ENCODE data around the gene KCNAB2. TPM values are rescaled to one million over a fixed set of nuclear protein-coding genes. Genes with fewer than 3 reads are reported as not detected.

Gene KCNAB2
- total RNA-seq, 4 donors from 2014 or later: 10.9 to 12.6 (median 11.7) TPM

GRCh38 chr1:6100861-6101783 is 55.4 kb downstream of the KCNAB2 start:
- Histone ChIP-seq H3K9me3 (no peaks in the 10 kb centered on the region), H3K27ac (no peak overlapping the region), H3K36me3 (peaks cover 0 to 9% of the 10 kb centered on the region in 2 donors), H3K27me3 (peaks cover 55% of the 10 kb centered on the region), H3K4me3 (no peak overlapping the region), H3K4me1 (no peaks in the 10 kb centered on the region)
- TF ChIP-seq CTCF (IDR thresholded peaks at IDR 0.05) (no peak), POLR2A (IDR thresholded peaks at IDR 0.05) (no peak), POLR2AphosphoS5 (IDR thresholded peaks at IDR 0.05) (no peak), EP300 (IDR thresholded peaks at IDR 0.05) (no peak)
- no peak for ATAC-seq
- WGBS, 2 donors (ENCODE audit: low coverage in 1 of 2): 0 to 32% methylated on average over 2 to 14 of the region's 23 CpGs

GRCh38 chr1:6101826-6102531 is 56.3 kb downstream of the KCNAB2 start:
- no peak for ATAC-seq
- no peak for TF ChIP-seq CTCF (IDR thresholded peaks at IDR 0.05)
- no peak for TF ChIP-seq POLR2AphosphoS5 (IDR thresholded peaks at IDR 0.05)
- no peak for TF ChIP-seq EP300 (IDR thresholded peaks at IDR 0.05)
- no peak for TF ChIP-seq POLR2A (IDR thresholded peaks at IDR 0.05)
- WGBS, 2 donors (ENCODE audit: low coverage in 1 of 2): 18 to 24% methylated on average over 4 to 8 of the region's 25 CpGs
- H3K27me3 ChIP-seq: peaks cover 55% of the 10 kb centered on the region
- no peaks in the 10 kb centered on the region for H3K4me1 ChIP-seq
- H3K9me3 ChIP-seq: no peaks in the 10 kb centered on the region
- peaks cover 0 to 9% of the 10 kb centered on the region in 2 donors for H3K36me3 ChIP-seq
- H3K4me3 ChIP-seq: no peak overlapping the region
- no peak overlapping the region for H3K27ac ChIP-seq

GRCh38 chr1:6102532-6102845 is 56.8 kb downstream of the KCNAB2 start:
- Histone ChIP-seq H3K9me3 (no peaks in the 10 kb centered on the region), H3K27me3 (peaks cover 55% of the 10 kb centered on the region), H3K27ac (no peak overlapping the region), H3K4me3 (no peak overlapping the region), H3K36me3 (peaks cover 0 to 9% of the 10 kb centered on the region in 2 donors), H3K4me1 (no peaks in the 10 kb centered on the region)
- no peak for ATAC-seq
- TF ChIP-seq CTCF (IDR thresholded peaks at IDR 0.05) (no peak), EP300 (IDR thresholded peaks at IDR 0.05) (no peak), POLR2AphosphoS5 (IDR thresholded peaks at IDR 0.05) (no peak), POLR2A (IDR thresholded peaks at IDR 0.05) (no peak)
- no CpG with 5 or more reads among the region's 9 CpGs for WGBS, 2 donors (ENCODE audit: low coverage in 1 of 2)

- no peaks in the 10 kb centered on the region for H3K9me3 ChIP-seq
- no CpG with 5 or more reads among the region's 22 CpGs for WGBS, 2 donors (ENCODE audit: low coverage in 1 of 2)
- peaks cover 55% of the 10 kb centered on the region for H3K27me3 ChIP-seq
- no peak for ATAC-seq
- TF ChIP-seq EP300 (IDR thresholded peaks at IDR 0.05) (no peak), POLR2AphosphoS5 (IDR thresholded peaks at IDR 0.05) (no peak), CTCF (IDR thresholded peaks at IDR 0.05) (no peak), POLR2A (IDR thresholded peaks at IDR 0.05) (no peak)
- no peaks in the 10 kb centered on the region for H3K4me1 ChIP-seq
- H3K27ac ChIP-seq: no peak overlapping the region
- no peak overlapping the region for H3K4me3 ChIP-seq
- peaks cover 0 to 9% of the 10 kb centered on the region in 2 donors for H3K36me3 ChIP-seq
These were observed 57.6 kb downstream of the KCNAB2 start for GRCh38 chr1:6103111-6103853.
